ENCODE results near the gene DCPS.
"Not testable (repeated sequence)": the region's sequence is repeated elsewhere in the genome, so short reads cannot be mapped to it uniquely, and the experiment has no call there.

Gene DCPS

DNA sequence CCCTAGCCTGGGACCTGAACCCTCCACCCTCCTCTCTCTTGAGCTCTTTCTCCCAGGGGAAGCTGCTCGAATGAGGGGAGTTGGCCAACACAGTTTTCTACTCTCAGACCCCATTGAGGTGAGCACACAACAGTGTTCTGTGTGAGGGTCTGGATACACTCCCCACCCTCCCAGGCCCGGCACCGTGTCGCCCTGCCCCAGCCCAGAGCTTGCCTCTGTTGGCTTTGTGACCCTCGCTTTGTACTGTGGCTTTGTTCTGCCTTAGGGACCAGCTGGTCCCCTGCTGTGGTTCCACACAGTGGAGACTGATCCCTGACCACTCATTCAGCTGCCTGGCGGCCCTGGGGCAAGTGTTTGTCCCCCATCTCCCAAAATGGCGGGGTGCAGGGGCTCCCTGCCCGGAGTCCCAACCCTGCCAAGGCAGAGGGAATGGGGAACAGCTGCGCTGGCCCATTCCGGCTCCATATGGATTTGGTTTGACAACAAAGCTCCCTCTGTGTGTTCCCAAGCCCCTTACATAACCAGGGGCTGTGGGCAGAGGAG is 59.9 kb downstream of the DCPS start:
- Histone ChIP-seq H4K20me1 (ENCODE audit: insufficient read depth) (no peaks in the 10 kb centered on the region), H3K79me2 (ENCODE audit: insufficient read depth, low read depth) (no peaks in the 10 kb centered on the region), H3K4me1 (ENCODE audit: low read depth, poor library complexity, severe bottlenecking) (no peaks in the 10 kb centered on the region), H3K4me2 (no peak overlapping the region), H2AFZ (ENCODE audit: low read depth) (no peak overlapping the region), H3K4me3 (IDR thresholded peaks at IDR 0.05; ENCODE audit: insufficient read depth, low read depth, low read length) (no peak overlapping the region), H3K27me3 (ENCODE audit: insufficient read depth, low read depth) (no peaks in the 10 kb centered on the region), H3K36me3 (ENCODE audit: insufficient read depth) (no peaks in the 10 kb centered on the region), H3K9ac (no peak overlapping the region), H3K27ac (no peak overlapping the region)
- TF ChIP-seq CTCF (conservative IDR thresholded peaks at IDR 0.05; ENCODE audit: low read depth, low read length): no peak

- H3K36me3 ChIP-seq (ENCODE audit: insufficient read depth); H2AFZ ChIP-seq (ENCODE audit: low read depth); H3K4me1 ChIP-seq (ENCODE audit: low read depth, poor library complexity, severe bottlenecking); H3K79me2 ChIP-seq (ENCODE audit: insufficient read depth, low read depth); H3K4me3 ChIP-seq (IDR thresholded peaks at IDR 0.05; ENCODE audit: insufficient read depth, low read depth, low read length); H3K4me2 ChIP-seq; H3K27me3 ChIP-seq (ENCODE audit: insufficient read depth, low read depth); H3K9ac ChIP-seq; H4K20me1 ChIP-seq (ENCODE audit: insufficient read depth); H3K27ac ChIP-seq: not testable (repeated sequence)
These were observed 60.9 kb downstream of the DCPS start for GRCh38 chr11:126364735-126365134.

GRCh38 chr11:126365508-126365907 is 61.6 kb downstream of the DCPS start:
- not testable (repeated sequence) for H3K36me3 ChIP-seq (ENCODE audit: insufficient read depth); H3K4me1 ChIP-seq (ENCODE audit: low read depth, poor library complexity, severe bottlenecking); H3K27me3 ChIP-seq (ENCODE audit: insufficient read depth, low read depth); H4K20me1 ChIP-seq (ENCODE audit: insufficient read depth); H3K9ac ChIP-seq; H3K4me3 ChIP-seq (IDR thresholded peaks at IDR 0.05; ENCODE audit: insufficient read depth, low read depth, low read length); H3K27ac ChIP-seq; H2AFZ ChIP-seq (ENCODE audit: low read depth); H3K79me2 ChIP-seq (ENCODE audit: insufficient read depth, low read depth); H3K4me2 ChIP-seq

- H3K4me2 ChIP-seq: no peak overlapping the region
- no peaks in the 10 kb centered on the region for H4K20me1 ChIP-seq (ENCODE audit: insufficient read depth)
- no peaks in the 10 kb centered on the region for H3K36me3 ChIP-seq (ENCODE audit: insufficient read depth)
- H3K27ac ChIP-seq: no peak overlapping the region
- H3K9ac ChIP-seq: no peak overlapping the region
- no peaks in the 10 kb centered on the region for H3K79me2 ChIP-seq (ENCODE audit: insufficient read depth, low read depth)
- no peak overlapping the region for H2AFZ ChIP-seq (ENCODE audit: low read depth)
- no peaks in the 10 kb centered on the region for H3K27me3 ChIP-seq (ENCODE audit: insufficient read depth, low read depth)
- H3K4me3 ChIP-seq (IDR thresholded peaks at IDR 0.05; ENCODE audit: insufficient read depth, low read depth, low read length): no peak overlapping the region
- no peak for TF ChIP-seq CTCF (conservative IDR thresholded peaks at IDR 0.05; ENCODE audit: low read depth, low read length)
- no peaks in the 10 kb centered on the region for H3K4me1 ChIP-seq (ENCODE audit: low read depth, poor library complexity, severe bottlenecking)
These were observed 62.4 kb downstream of the DCPS start for GRCh38 chr11:126366064-126366822.

- H3K79me2 ChIP-seq (ENCODE audit: insufficient read depth, low read depth); H2AFZ ChIP-seq (ENCODE audit: low read depth); H3K36me3 ChIP-seq (ENCODE audit: insufficient read depth); H3K4me3 ChIP-seq (IDR thresholded peaks at IDR 0.05; ENCODE audit: insufficient read depth, low read depth, low read length); H3K27me3 ChIP-seq (ENCODE audit: insufficient read depth, low read depth); H3K4me2 ChIP-seq; H4K20me1 ChIP-seq (ENCODE audit: insufficient read depth); H3K9ac ChIP-seq; H3K4me1 ChIP-seq (ENCODE audit: low read depth, poor library complexity, severe bottlenecking); H3K27ac ChIP-seq: not testable (repeated sequence)
These were observed 63.2 kb downstream of the DCPS start for GRCh38 chr11:126366823-126367654.

GRCh38 chr11:126367806-126368205 is 63.9 kb downstream of the DCPS start:
- not testable (repeated sequence) for H3K27me3 ChIP-seq (ENCODE audit: insufficient read depth, low read depth); H4K20me1 ChIP-seq (ENCODE audit: insufficient read depth); H3K27ac ChIP-seq; H3K4me2 ChIP-seq; H3K4me3 ChIP-seq (IDR thresholded peaks at IDR 0.05; ENCODE audit: insufficient read depth, low read depth, low read length); H3K36me3 ChIP-seq (ENCODE audit: insufficient read depth); H3K9ac ChIP-seq; H3K79me2 ChIP-seq (ENCODE audit: insufficient read depth, low read depth); H2AFZ ChIP-seq (ENCODE audit: low read depth); H3K4me1 ChIP-seq (ENCODE audit: low read depth, poor library complexity, severe bottlenecking)

GRCh38 chr11:126368336-126369119 is 64.7 kb downstream of the DCPS start:
- H3K4me2 ChIP-seq; H3K27me3 ChIP-seq (ENCODE audit: insufficient read depth, low read depth); H3K27ac ChIP-seq; H3K4me3 ChIP-seq (IDR thresholded peaks at IDR 0.05; ENCODE audit: insufficient read depth, low read depth, low read length); H2AFZ ChIP-seq (ENCODE audit: low read depth); H3K79me2 ChIP-seq (ENCODE audit: insufficient read depth, low read depth); H4K20me1 ChIP-seq (ENCODE audit: insufficient read depth); H3K36me3 ChIP-seq (ENCODE audit: insufficient read depth); H3K4me1 ChIP-seq (ENCODE audit: low read depth, poor library complexity, severe bottlenecking); H3K9ac ChIP-seq: not testable (repeated sequence)
